Adrenal gland (tissue), 19 donors: ENCODE measurements around the gene MAS1L. TPM values are rescaled to one million over a fixed set of nuclear protein-coding genes. Genes with fewer than 3 reads are reported as not detected.

Experiments used
- DNase-seq, 7 donors: peaks; one replicate each; pipeline ENCODE4 v3.0.0-alpha.2; 2019 to 2020
- H3K27ac ChIP-seq, 5 donors: fragments of 200-600 bp; sonication (generic) in 4 of 5; 1 replicate in 3 of 5; 2 replicates in 2 of 5; pipeline versions ENCODE4 v1.5.1 to v1.8.0; 2016 to 2020; ENCODE audit warnings: mild to moderate bottlenecking in 1 of 5
- H3K27me3 ChIP-seq: fragments of 200-600 bp; 2 replicates; pipeline ENCODE4 v1.8.0; 2021
- H3K36me3 ChIP-seq, 2 donors: fragments of 200-600 bp; replicated peaks in 1 of 2; 1 replicate in 1 of 2; 2 replicates in 1 of 2; pipeline versions ENCODE4 v1.5.1 to v1.8.0; 2018 to 2022
- H3K4me1 ChIP-seq, 2 donors: fragments of 200-600 bp; replicated peaks in 1 of 2; 1 replicate in 1 of 2; 2 replicates in 1 of 2; pipeline versions ENCODE4 v1.5.1 to v1.8.0; 2018 to 2021
- H3K4me3 ChIP-seq, 4 donors: fragments of 200-600 bp; sonication (generic) in 3 of 4; one replicate each; pipeline ENCODE4 v1.5.1; 2016 to 2018
- H3K9me3 ChIP-seq, 3 donors: fragments of 200-600 bp; sonication (generic) in 1 of 3; replicated peaks in 1 of 3; 1 replicate in 2 of 3; 2 replicates in 1 of 3; pipeline versions ENCODE4 v1.5.1 to v1.8.0; 2016 to 2021
- CTCF ChIP-seq, 6 experiments: fragments of 450-650 bp in 4 of 6; fragments of 200-600 bp in 2 of 6; sonication (generic) in 1 of 6; IDR thresholded peaks; 1 replicate in 5 of 6; 2 replicates in 1 of 6; pipeline versions ENCODE4 v1.5.1 to v1.8.0; 2016 to 2021; ENCODE audit warnings: antibody characterized with exemption in 6 of 6, mild to moderate bottlenecking in 2 of 6, moderate library complexity in 1 of 6
- POLR2A ChIP-seq, 2 donors: fragments of 450-650 bp; IDR thresholded peaks; one replicate each; pipeline ENCODE4 v1.6.1; 2017; ENCODE audit warnings: antibody characterized with exemption in 2 of 2, mild to moderate bottlenecking in 2 of 2, moderate library complexity in 1 of 2
- WGBS, 4 donors: extraction: QIAGEN DNeasy Blood & Tissue Kit in 2 of 4; methylation state at CpG; one replicate each; pipeline versions ENCODE4 v1.1.5 to v1.1.7; 2013 to 2017; 5-methylcytosine and 5-hydroxymethylcytosine counted together
- intact Hi-C, 2 donors: fragments of 100-400 bp; cut with DNase I; formaldehyde crosslinking; loops; one replicate each; pipeline versions ENCODE4 v1.14.1 to v1.15.0; 2022 to 2023
- long read RNA-seq, 10 donors: library from polyadenylated mRNA in 3 of 10; unstranded in 2 of 10; stranded (forward) in 1 of 10; transcript quantifications; one replicate each; pipeline ENCODE4 v2.0.0 and lab custom pipeline, GENCODE V29; 2021 to 2026
- polyA plus RNA-seq, 3 donors: library from polyadenylated mRNA; stranded (reverse); fragments of 200-250 nt in 2 of 3; fragments of 350-450 nt in 1 of 3; fragmentation: Illumina TruSeq in 1 of 3; extraction: RNeasy Lipid Tissue Mini Kit (QIAGEN cat#74804) in 1 of 3; gene quantifications; one replicate each; pipeline ENCODE4 v1.2.3, GENCODE V29; 2013 to 2014
- total RNA-seq, 9 donors: library from RNA; depleted of rRNA in 4 of 9; stranded (reverse); fragments of >200 nt in 4 of 9; fragments of 120-200 nt in 1 of 9; fragmentation: NEBNext Ultra II Directional in 1 of 9; extraction: Animal tissue kit (Norgen Biotek cat#: 25700) in 1 of 9; gene quantifications; one replicate each; pipeline versions ENCODE4 v1.1.0 to v1.2.4, GENCODE V29; 2013 to 2023
- donor health status: healthy with polysubstance abuse.
- donor health status: Bipolar disorder and iron deficiency.
- donor health status: DM: yes; HTN: yes; CAD: no.
- donor health status: DM: no; HTN: no; CAD: no.
- donor health status: DM: no; HTN: no; CAD: no.
- donor health status: DM: yes; HTN: yes; CAD: no.

The MAS1L gene
- total RNA-seq = not detected
- not detected for polyA plus RNA-seq
- long read RNA-seq, donor 1 = 0 reads
- long read RNA-seq, donor 2 = 0 reads
- long read RNA-seq, donor 3, partial matches to known transcripts = 0 of 1 reads
- long read RNA-seq, donor 3, other reads (novel, unspliced or antisense) = 0 of 1 reads
- long read RNA-seq, donor 4 = 0 reads
- long read RNA-seq, donor 5 = 0 reads
- long read RNA-seq, donor 6 = 0 reads
- long read RNA-seq, donor 7 = 0 reads
- long read RNA-seq, donor 8 = 0 reads
- long read RNA-seq, donor 9 = 0 reads
- long read RNA-seq, donor 10 = 0 reads

GRCh38 chr6:29487660-29488059, at the start of gene MAS1L:
Gene MAS1L, minus strand, starts transcription at chr6:29487956. Its CDS starts 54 bp downstream, at chr6:29487902.
- 84 to 88% (median 85%) methylated on average over 2 of the region's 2 CpGs; no CpG with 5 or more reads in 1 of the 4 donors for WGBS, 4 donors
- Histone ChIP-seq H3K4me3 (no peak within 1 kb of the TSS), H3K27me3 (peaks cover 16% of the 10 kb centered on the region), H3K27ac (no peak within 1 kb of the TSS), H3K9me3 (no peaks in the 10 kb centered on the region), H3K36me3 (no peaks in the 10 kb centered on the region), H3K4me1 (no peaks in the 10 kb centered on the region)
- intact Hi-C loops = no loop called here
- TF ChIP-seq CTCF (IDR thresholded peaks at IDR 0.05) = no peak
- no peak for DNase-seq

GRCh38 chr6:29532320-29532951, 44.7 kb upstream of the MAS1L start:
- no peaks in the 10 kb centered on the region for H3K9me3 ChIP-seq
- no peak overlapping the region for H3K4me3 ChIP-seq
- H3K27me3 ChIP-seq = no peaks in the 10 kb centered on the region
- TF ChIP-seq CTCF (IDR thresholded peaks at IDR 0.05) (no peak), POLR2A (IDR thresholded peaks at IDR 0.05) (no peak)
- DNase-seq = no peak
- no peaks in the 10 kb centered on the region for H3K4me1 ChIP-seq
- WGBS, 4 donors = 56 to 100% (median 70%) methylated on average over 1 to 2 of the region's 2 CpGs; no CpG with 5 or more reads in 1 of the 4 donors
- H3K36me3 ChIP-seq = no peaks in the 10 kb centered on the region
- intact Hi-C loops = no loop called here
- no peak overlapping the region for H3K27ac ChIP-seq

GRCh38 chr6:29531668-29532067, 43.9 kb upstream of the MAS1L start:
- TF ChIP-seq POLR2A (IDR thresholded peaks at IDR 0.05) (no peak), CTCF (IDR thresholded peaks at IDR 0.05) (no peak)
- Histone ChIP-seq H3K9me3 (no peaks in the 10 kb centered on the region), H3K36me3 (no peaks in the 10 kb centered on the region), H3K4me1 (no peaks in the 10 kb centered on the region), H3K27me3 (no peaks in the 10 kb centered on the region), H3K4me3 (no peak overlapping the region), H3K27ac (no peak overlapping the region)
- no peak for DNase-seq
- 55 to 77% (median 65%) methylated on average over 1 to 3 of the region's 3 CpGs for WGBS, 4 donors
- intact Hi-C loops = no loop called here

GRCh38 chr6:29530671-29531310, 43.0 kb upstream of the MAS1L start:
- H3K9me3 ChIP-seq = no peaks in the 10 kb centered on the region
- no peak overlapping the region for H3K4me3 ChIP-seq
- no peaks in the 10 kb centered on the region for H3K27me3 ChIP-seq
- no peaks in the 10 kb centered on the region for H3K4me1 ChIP-seq
- H3K36me3 ChIP-seq = no peaks in the 10 kb centered on the region
- TF ChIP-seq CTCF (IDR thresholded peaks at IDR 0.05) (no peak), POLR2A (IDR thresholded peaks at IDR 0.05) (no peak)
- no peak overlapping the region for H3K27ac ChIP-seq
- no peak for DNase-seq
- WGBS, 4 donors = 90 to 100% (median 91%) methylated on average over 2 of the region's 2 CpGs; no CpG with 5 or more reads in 1 of the 4 donors
- intact Hi-C loops = no loop called here
